DMS153 treated with DMSO at 0.1 percent for 48 hours (cell line): ENCODE data around the gene PPP3CA.

ENCODE experiments used
- DNase-seq: peaks from one replicate; lab custom pipeline; 2025; ENCODE audit not compliant: unreplicated experiment; lab: John Stamatoyannopoulos, UW

The PPP3CA gene

GRCh38 chr4:101289306-101289705 lies 58.0 kb downstream of the PPP3CA start:
- DNase-seq: no peak

GRCh38 chr4:101288365-101289145 lies 58.8 kb downstream of the PPP3CA start:
- DNase-seq: no peak

GRCh38 chr4:101287324-101287723 lies 60.0 kb downstream of the PPP3CA start:
- DNase-seq: no peak

GRCh38 chr4:101286663-101287062 lies 60.7 kb downstream of the PPP3CA start:
- DNase-seq: no peak

GRCh38 chr4:101285985-101286384 lies 61.3 kb downstream of the PPP3CA start:
- no peak for DNase-seq

- DNase-seq: no peak
These were observed 62.8 kb downstream of the PPP3CA start for GRCh38 chr4:101284546-101284945.

GRCh38 chr4:101283434-101283833 lies 63.9 kb downstream of the PPP3CA start:
- DNase-seq: no peak

- no peak for DNase-seq
These were observed 65.1 kb downstream of the PPP3CA start for GRCh38 chr4:101282076-101282844.

- no peak for DNase-seq
These were observed 66.3 kb downstream of the PPP3CA start for GRCh38 chr4:101280866-101281600.

- DNase-seq: no peak
These were observed 67.9 kb downstream of the PPP3CA start for GRCh38 chr4:101279377-101279871.

- no peak for DNase-seq
These were observed 69.7 kb downstream of the PPP3CA start for GRCh38 chr4:101277671-101278070.

- DNase-seq: no peak
These were observed 70.7 kb downstream of the PPP3CA start for GRCh38 chr4:101276661-101277060.

- no peak for DNase-seq
These were observed 72.2 kb downstream of the PPP3CA start for GRCh38 chr4:101274888-101275752.

GRCh38 chr4:101271516-101271915 lies 75.8 kb downstream of the PPP3CA start:
- no peak for DNase-seq

- no peak for DNase-seq
These were observed 77.6 kb downstream of the PPP3CA start for GRCh38 chr4:101269682-101270081.

GRCh38 chr4:101265816-101266172 lies 81.5 kb downstream of the PPP3CA start:
- no peak for DNase-seq

GRCh38 chr4:101264993-101265815 lies 82.1 kb downstream of the PPP3CA start:
- no peak for DNase-seq

GRCh38 chr4:101264512-101264911 lies 82.8 kb downstream of the PPP3CA start:
- DNase-seq: no peak

- DNase-seq: no peak
These were observed 84.6 kb downstream of the PPP3CA start for GRCh38 chr4:101262683-101263082.

- DNase-seq: no peak
These were observed 87.5 kb downstream of the PPP3CA start for GRCh38 chr4:101259876-101260275.
